WTC11 (cell line): ENCODE measurements around the gene VPS33B. TPM values are rescaled to one million over a fixed set of nuclear protein-coding genes. Genes with fewer than 3 reads are reported as not detected.
"Not testable (repeated sequence)": the region's sequence is repeated elsewhere in the genome, so short reads cannot be mapped to it uniquely, and the experiment has no call there.

Source experiments
- ATAC-seq: fragments of 200-7000 bp; cut with Tn5 transposase; 2 replicates; pipeline ENCODE4 v1.10.0; 2021; ENCODE audit warnings: mild to moderate bottlenecking, moderate library complexity
- CTCF ChIA-PET: fragments of 300-600 bp; sonication (Branson Sonifier 250); formaldehyde crosslinking; loops from one replicate; lab custom pipeline; 2021; ENCODE audit warnings: antibody characterized with exemption; lab: Charles Lee
- POLR2A ChIA-PET: fragments of 350-600 bp; sonication (Branson Sonifier 250); formaldehyde crosslinking; loops from one replicate; lab custom pipeline; 2021; ENCODE audit warnings: antibody characterized with exemption; lab: Charles Lee
- DNase-seq: peaks from one replicate; pipeline ENCODE4 v3.0.0; 2021; ENCODE audit warnings: low spot score
- H3K27ac Mint-ChIP-seq: 2 replicates; pipeline ENCODE4 v1.8.0; 2021; ENCODE audit warnings: mixed read lengths
- H3K27me3 Mint-ChIP-seq: 2 replicates; pipeline ENCODE4 v1.8.0; 2021; ENCODE audit warnings: low read depth, mild to moderate bottlenecking, moderate library complexity, mixed read lengths
- H3K36me3 Mint-ChIP-seq: 2 replicates; pipeline ENCODE4 v1.8.0; 2021; ENCODE audit warnings: mixed read lengths
- H3K4me1 Mint-ChIP-seq: 2 replicates; pipeline ENCODE4 v1.8.0; 2022; ENCODE audit warnings: mixed read lengths
- H3K4me3 Mint-ChIP-seq: 2 replicates; pipeline ENCODE4 v1.8.0; 2021; ENCODE audit warnings: mild to moderate bottlenecking, moderate library complexity, mixed read lengths
- H3K9me3 Mint-ChIP-seq: 2 replicates; pipeline ENCODE4 v1.8.0; 2021; ENCODE audit warnings: mixed read lengths
- FOXP1 ChIP-seq: sonication (generic); formaldehyde crosslinking; IDR thresholded peaks from 2 replicates; pipeline ENCODE4 v1.8.0; 2022; ENCODE audit warnings: missing genetic modification reagents, mild to moderate bottlenecking, moderate library complexity, borderline replicate concordance
- KAT7 ChIP-seq: sonication (generic); formaldehyde crosslinking; IDR thresholded peaks from 2 replicates; pipeline ENCODE4 v1.8.1; 2023; ENCODE audit warnings: missing genetic modification reagents, mild to moderate bottlenecking, borderline replicate concordance
- MXD4 ChIP-seq: fragments of 250-450 bp; sonication (Bioruptor Pico); IDR thresholded peaks from 2 replicates; pipeline ENCODE4 v1.8.0; 2021; ENCODE audit warnings: mild to moderate bottlenecking, moderate library complexity, borderline replicate concordance
- OVOL2 ChIP-seq: fragments of 250-450 bp; sonication (Bioruptor Pico); IDR thresholded peaks from 2 replicates; pipeline ENCODE4 v1.9.0; 2021; ENCODE audit warnings: mild to moderate bottlenecking, borderline replicate concordance
- TEAD1 ChIP-seq: sonication (generic); formaldehyde crosslinking; IDR thresholded peaks from 2 replicates; pipeline ENCODE4 v1.8.0; 2022; ENCODE audit warnings: mild to moderate bottlenecking, missing genetic modification reagents
- ZNF121 ChIP-seq: sonication (generic); formaldehyde crosslinking; IDR thresholded peaks from 2 replicates; pipeline ENCODE4 v1.8.0; 2023; ENCODE audit warnings: missing genetic modification reagents
- ZNF416 ChIP-seq: fragments of 250-450 bp; sonication (Bioruptor Pico); IDR thresholded peaks from 2 replicates; pipeline ENCODE4 v1.9.0; 2021; ENCODE audit warnings: mild to moderate bottlenecking, inconsistent platforms
- total RNA-seq: library from RNA; stranded (reverse); gene quantifications from 3 replicates; pipeline ENCODE4 v1.2.3, GENCODE V29; 2021
- TF ChIP-seq, protein P1 (sequence below): fragments of 250-450 bp; sonication (Bioruptor Pico); IDR thresholded peaks from 2 replicates; pipeline ENCODE4 v1.9.0; 2021; ENCODE audit warnings: moderate library complexity, mild to moderate bottlenecking, inconsistent platforms, borderline replicate concordance
- TF ChIP-seq, protein P2 (sequence below): sonication (generic); formaldehyde crosslinking; IDR thresholded peaks from 2 replicates; pipeline ENCODE4 v1.8.1; 2022; ENCODE audit warnings: low read depth, missing genetic modification reagents, borderline replicate concordance
- TF ChIP-seq, protein P3 (sequence below): sonication (generic); formaldehyde crosslinking; IDR thresholded peaks from 2 replicates; pipeline ENCODE4 v1.8.1; 2022; ENCODE audit warnings: low read depth, mild to moderate bottlenecking, moderate library complexity, missing genetic modification reagents, borderline replicate concordance
- TF ChIP-seq, protein P4 (sequence below): sonication (generic); formaldehyde crosslinking; IDR thresholded peaks from 2 replicates; pipeline ENCODE4 v1.8.0; 2022; ENCODE audit warnings: mild to moderate bottlenecking, missing genetic modification reagents
- TF ChIP-seq, protein P5 (sequence below): sonication (generic); formaldehyde crosslinking; IDR thresholded peaks from 2 replicates; pipeline ENCODE4 v1.8.0; 2023; ENCODE audit warnings: missing genetic modification reagents, mild to moderate bottlenecking, borderline replicate concordance
- TF ChIP-seq, protein P6 (sequence below): sonication (generic); formaldehyde crosslinking; conservative IDR thresholded peaks from 2 replicates; pipeline ENCODE4 v1.8.1; 2022; ENCODE audit warnings: mild to moderate bottlenecking, missing genetic modification reagents
- TF ChIP-seq, protein P7 (sequence below): sonication (generic); formaldehyde crosslinking; IDR thresholded peaks from 2 replicates; pipeline ENCODE4 v1.8.1; 2022; ENCODE audit warnings: mild to moderate bottlenecking, moderate library complexity, missing genetic modification reagents
- TF ChIP-seq, protein P8 (sequence below): sonication (generic); formaldehyde crosslinking; IDR thresholded peaks from 2 replicates; pipeline ENCODE4 v1.8.0; 2022; ENCODE audit warnings: mild to moderate bottlenecking, missing genetic modification reagents

The VPS33B gene
- total RNA-seq, 1 experiment from 2014 or later, result 21.1 TPM

DNA sequence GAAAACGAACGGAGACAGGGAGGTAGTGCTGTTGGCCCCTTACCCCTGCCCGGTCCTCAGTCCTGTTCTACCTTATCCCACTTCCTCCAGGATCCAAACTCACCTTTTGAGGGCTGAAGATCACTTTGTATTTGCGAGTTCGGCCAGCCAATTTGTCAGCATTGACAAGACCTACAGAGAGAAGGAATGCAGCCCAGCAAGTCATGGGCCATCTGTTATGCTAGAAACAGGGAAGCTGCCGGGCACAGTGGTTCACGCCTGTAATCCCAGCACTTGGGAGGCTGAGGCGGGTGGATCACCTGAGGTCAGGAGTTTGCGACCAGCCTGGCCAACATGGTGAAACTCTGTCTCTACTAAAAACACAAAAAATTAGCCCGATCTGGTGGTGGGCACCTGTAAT lies 8.7 kb downstream of the VPS33B start:
- POLR2A ChIA-PET, H3K27ac Mint-ChIP-seq, DNase-seq, CTCF ChIA-PET, ATAC-seq, H3K4me3 Mint-ChIP-seq, H3K4me1 Mint-ChIP-seq, H3K9me3 Mint-ChIP-seq, H3K27me3 Mint-ChIP-seq: not testable (repeated sequence)
- H3K36me3 Mint-ChIP-seq, result peaks cover 23% of the 10 kb centered on the region

DNA sequence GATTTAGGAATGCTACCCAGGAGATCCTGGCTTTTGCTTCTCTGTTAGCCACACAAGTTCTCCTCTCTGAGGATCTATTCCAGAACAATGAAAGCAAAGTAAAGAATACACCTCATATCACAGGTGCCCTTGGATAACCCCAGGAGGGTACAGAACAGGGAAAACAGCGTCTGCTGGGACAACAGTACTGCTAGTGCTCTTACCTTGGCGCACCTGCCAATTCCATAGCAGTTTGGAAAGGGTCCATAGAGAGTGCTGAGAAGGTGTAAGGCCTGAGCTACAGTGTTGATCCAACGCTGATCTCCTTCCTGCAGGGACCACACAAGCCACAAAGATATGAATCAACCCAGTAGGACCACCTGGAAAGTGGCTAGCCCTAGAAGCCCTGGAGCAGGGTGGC lies 15.1 kb downstream of the VPS33B start:
- no peak overlapping the region for H3K4me3 Mint-ChIP-seq
- TF ChIP-seq, protein P1, sequence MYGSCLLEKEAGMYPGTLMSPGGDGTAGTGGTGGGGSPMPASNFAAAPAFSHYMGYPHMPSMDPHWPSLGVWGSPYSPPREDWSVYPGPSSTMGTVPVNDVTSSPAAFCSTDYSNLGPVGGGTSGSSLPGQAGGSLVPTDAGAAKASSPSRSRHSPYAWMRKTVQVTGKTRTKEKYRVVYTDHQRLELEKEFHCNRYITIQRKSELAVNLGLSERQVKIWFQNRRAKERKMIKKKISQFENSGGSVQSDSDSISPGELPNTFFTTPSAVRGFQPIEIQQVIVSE (CRISPR knock-in tag), result no peak
- TF ChIP-seq MXD4, result no peak
- TF ChIP-seq, protein P2, sequence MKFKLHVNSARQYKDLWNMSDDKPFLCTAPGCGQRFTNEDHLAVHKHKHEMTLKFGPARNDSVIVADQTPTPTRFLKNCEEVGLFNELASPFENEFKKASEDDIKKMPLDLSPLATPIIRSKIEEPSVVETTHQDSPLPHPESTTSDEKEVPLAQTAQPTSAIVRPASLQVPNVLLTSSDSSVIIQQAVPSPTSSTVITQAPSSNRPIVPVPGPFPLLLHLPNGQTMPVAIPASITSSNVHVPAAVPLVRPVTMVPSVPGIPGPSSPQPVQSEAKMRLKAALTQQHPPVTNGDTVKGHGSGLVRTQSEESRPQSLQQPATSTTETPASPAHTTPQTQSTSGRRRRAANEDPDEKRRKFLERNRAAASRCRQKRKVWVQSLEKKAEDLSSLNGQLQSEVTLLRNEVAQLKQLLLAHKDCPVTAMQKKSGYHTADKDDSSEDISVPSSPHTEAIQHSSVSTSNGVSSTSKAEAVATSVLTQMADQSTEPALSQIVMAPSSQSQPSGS (CRISPR knock-in tag), result no peak
- TF ChIP-seq, protein P3, sequence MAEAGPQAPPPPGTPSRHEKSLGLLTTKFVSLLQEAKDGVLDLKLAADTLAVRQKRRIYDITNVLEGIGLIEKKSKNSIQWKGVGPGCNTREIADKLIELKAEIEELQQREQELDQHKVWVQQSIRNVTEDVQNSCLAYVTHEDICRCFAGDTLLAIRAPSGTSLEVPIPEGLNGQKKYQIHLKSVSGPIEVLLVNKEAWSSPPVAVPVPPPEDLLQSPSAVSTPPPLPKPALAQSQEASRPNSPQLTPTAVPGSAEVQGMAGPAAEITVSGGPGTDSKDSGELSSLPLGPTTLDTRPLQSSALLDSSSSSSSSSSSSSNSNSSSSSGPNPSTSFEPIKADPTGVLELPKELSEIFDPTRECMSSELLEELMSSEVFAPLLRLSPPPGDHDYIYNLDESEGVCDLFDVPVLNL (CRISPR knock-in tag), result no peak
- TF ChIP-seq, protein P4, sequence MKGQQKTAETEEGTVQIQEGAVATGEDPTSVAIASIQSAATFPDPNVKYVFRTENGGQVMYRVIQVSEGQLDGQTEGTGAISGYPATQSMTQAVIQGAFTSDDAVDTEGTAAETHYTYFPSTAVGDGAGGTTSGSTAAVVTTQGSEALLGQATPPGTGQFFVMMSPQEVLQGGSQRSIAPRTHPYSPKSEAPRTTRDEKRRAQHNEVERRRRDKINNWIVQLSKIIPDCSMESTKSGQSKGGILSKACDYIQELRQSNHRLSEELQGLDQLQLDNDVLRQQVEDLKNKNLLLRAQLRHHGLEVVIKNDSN, result no peak
- TF ChIP-seq, protein P5, sequence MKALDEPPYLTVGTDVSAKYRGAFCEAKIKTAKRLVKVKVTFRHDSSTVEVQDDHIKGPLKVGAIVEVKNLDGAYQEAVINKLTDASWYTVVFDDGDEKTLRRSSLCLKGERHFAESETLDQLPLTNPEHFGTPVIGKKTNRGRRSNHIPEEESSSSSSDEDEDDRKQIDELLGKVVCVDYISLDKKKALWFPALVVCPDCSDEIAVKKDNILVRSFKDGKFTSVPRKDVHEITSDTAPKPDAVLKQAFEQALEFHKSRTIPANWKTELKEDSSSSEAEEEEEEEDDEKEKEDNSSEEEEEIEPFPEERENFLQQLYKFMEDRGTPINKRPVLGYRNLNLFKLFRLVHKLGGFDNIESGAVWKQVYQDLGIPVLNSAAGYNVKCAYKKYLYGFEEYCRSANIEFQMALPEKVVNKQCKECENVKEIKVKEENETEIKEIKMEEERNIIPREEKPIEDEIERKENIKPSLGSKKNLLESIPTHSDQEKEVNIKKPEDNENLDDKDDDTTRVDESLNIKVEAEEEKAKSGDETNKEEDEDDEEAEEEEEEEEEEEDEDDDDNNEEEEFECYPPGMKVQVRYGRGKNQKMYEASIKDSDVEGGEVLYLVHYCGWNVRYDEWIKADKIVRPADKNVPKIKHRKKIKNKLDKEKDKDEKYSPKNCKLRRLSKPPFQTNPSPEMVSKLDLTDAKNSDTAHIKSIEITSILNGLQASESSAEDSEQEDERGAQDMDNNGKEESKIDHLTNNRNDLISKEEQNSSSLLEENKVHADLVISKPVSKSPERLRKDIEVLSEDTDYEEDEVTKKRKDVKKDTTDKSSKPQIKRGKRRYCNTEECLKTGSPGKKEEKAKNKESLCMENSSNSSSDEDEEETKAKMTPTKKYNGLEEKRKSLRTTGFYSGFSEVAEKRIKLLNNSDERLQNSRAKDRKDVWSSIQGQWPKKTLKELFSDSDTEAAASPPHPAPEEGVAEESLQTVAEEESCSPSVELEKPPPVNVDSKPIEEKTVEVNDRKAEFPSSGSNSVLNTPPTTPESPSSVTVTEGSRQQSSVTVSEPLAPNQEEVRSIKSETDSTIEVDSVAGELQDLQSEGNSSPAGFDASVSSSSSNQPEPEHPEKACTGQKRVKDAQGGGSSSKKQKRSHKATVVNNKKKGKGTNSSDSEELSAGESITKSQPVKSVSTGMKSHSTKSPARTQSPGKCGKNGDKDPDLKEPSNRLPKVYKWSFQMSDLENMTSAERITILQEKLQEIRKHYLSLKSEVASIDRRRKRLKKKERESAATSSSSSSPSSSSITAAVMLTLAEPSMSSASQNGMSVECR (CRISPR knock-in tag), result no peak
- TF ChIP-seq, protein P6, sequence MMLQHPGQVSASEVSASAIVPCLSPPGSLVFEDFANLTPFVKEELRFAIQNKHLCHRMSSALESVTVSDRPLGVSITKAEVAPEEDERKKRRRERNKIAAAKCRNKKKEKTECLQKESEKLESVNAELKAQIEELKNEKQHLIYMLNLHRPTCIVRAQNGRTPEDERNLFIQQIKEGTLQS (CRISPR knock-in tag), result no peak
- TF ChIP-seq FOXP1, result no peak
- TF ChIP-seq ZNF416 (CRISPR knock-in tag), result no peak
- no peak for TF ChIP-seq TEAD1 (CRISPR knock-in tag)
- TF ChIP-seq, protein P7, sequence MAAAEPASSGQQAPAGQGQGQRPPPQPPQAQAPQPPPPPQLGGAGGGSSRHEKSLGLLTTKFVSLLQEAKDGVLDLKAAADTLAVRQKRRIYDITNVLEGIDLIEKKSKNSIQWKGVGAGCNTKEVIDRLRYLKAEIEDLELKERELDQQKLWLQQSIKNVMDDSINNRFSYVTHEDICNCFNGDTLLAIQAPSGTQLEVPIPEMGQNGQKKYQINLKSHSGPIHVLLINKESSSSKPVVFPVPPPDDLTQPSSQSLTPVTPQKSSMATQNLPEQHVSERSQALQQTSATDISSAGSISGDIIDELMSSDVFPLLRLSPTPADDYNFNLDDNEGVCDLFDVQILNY (CRISPR knock-in tag), result no peak
- TF ChIP-seq KAT7 (CRISPR knock-in tag), result no peak
- TF ChIP-seq, protein P8, sequence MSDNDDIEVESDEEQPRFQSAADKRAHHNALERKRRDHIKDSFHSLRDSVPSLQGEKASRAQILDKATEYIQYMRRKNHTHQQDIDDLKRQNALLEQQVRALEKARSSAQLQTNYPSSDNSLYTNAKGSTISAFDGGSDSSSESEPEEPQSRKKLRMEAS (CRISPR knock-in tag), result no peak
- TF ChIP-seq OVOL2 (CRISPR knock-in tag), result no peak
- no peak for TF ChIP-seq ZNF121 (CRISPR knock-in tag)
- no peaks in the 10 kb centered on the region for H3K4me1 Mint-ChIP-seq
- POLR2A ChIA-PET, result no interaction called here
- CTCF ChIA-PET, result interaction anchor here (1.7 kb wide), 2 partner anchors 49 to 50 kb away, joined by 3 to 4 read pairs; no protein-coding TSS in a partner anchor
- ATAC-seq, result no peak
- DNase-seq, result no peak
- no peak overlapping the region for H3K27ac Mint-ChIP-seq
- H3K9me3 Mint-ChIP-seq, result no peaks in the 10 kb centered on the region
- H3K36me3 Mint-ChIP-seq, result peaks cover 36% of the 10 kb centered on the region
- H3K27me3 Mint-ChIP-seq, result no peaks in the 10 kb centered on the region; the same call in 1 of the 2 replicates
